ENCODE results near the gene TEX13A.
A peak's percentile ranks its signal among the peaks of the same experiment; 100 is the strongest.

The TEX13A gene

GRCh38 chrX:105221374-105221773, 880 bp upstream of the TEX13A start:
- no peak for TF ChIP-seq CTCF (IDR thresholded peaks at IDR 0.05; ENCODE audit: control insufficient read depth, insufficient read depth, low read depth, low read length, missing control alignments)
- no peak overlapping the region for H3K4me3 ChIP-seq (ENCODE audit: control insufficient read depth, low read depth, low read length)
- DNase-seq (ENCODE audit: low read depth), result no peak

DNA sequence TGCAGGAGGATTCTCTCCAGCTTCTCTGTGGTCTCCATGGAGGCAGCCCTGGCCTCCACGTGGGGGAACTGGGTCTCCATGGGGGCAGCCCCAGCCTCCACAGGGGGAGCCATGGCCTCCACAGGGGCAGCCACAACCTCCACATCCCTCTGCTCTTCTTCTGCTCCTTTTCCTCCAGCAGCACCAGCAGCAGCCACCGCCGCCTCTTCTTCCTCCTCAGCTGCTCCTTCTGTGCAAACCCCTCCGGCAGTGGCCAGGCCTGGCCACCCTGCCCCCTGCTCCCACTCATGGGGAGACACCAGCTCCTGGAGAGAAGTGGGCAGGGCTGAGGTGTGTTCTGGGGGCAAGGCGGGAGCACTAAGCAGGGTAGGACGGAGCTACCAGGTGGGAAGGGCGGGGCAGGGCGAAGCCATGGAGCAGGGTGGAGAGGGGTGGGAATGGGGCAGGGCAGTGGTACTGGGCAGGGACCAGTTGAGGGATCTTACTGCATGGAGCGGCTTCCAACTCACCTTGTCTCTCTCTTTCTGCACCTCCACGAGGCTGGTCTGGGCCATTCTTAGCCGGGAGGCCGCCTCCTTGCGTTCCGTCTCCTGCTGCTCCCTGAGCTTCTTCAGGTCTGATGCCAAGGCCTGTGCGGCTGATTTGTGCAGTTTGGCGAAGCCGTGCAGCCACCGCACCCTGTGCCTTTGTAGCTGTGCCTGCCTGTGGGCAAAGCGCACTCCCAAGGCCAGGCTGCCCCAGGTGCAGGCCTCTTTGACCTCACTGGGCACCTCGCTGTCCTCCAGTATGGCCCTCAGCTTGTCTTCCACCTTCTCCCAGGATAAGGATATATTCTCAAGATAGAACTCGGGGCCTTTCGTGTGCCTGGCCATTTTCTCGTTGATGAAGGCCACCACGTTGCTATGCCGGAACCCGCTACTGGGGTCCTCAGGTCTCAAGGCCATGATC, 766 bp downstream of the TEX13A start:
- TF ChIP-seq CTCF (IDR thresholded peaks at IDR 0.05; ENCODE audit: control insufficient read depth, insufficient read depth, low read depth, low read length, missing control alignments), result no peak
- no peak overlapping the region for H3K4me3 ChIP-seq (ENCODE audit: control insufficient read depth, low read depth, low read length)
- no peak for DNase-seq (ENCODE audit: low read depth)

DNA sequence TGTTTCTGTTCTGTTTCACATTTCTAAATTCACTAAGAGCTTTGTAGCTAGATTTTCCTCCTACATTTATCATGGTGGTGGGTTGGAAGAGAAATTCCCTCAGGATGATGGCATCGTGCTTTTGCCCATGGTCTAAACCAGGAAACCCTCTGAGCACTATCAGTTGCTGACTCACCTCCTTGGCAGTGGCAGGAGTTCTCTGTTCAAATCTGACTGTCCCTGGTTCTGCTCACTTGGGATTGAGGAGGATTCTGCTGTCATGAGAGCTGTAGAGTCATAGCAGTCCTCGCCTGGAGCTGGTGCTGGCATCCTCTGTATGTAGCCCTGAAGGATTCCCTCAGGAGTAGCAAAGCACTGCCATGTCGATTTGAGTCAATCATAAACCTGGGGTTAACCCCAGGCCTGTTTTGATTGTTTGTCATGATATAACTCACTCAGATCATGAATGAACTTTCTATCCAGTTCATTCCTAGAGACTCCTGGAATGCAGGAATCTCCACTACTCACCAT, 9.4 kb downstream of the TEX13A start:
- no peak for DNase-seq (ENCODE audit: low read depth)
- no peak for TF ChIP-seq CTCF (IDR thresholded peaks at IDR 0.05; ENCODE audit: control insufficient read depth, insufficient read depth, low read depth, low read length, missing control alignments)
- no peak overlapping the region for H3K4me3 ChIP-seq (ENCODE audit: control insufficient read depth, low read depth, low read length)

DNA sequence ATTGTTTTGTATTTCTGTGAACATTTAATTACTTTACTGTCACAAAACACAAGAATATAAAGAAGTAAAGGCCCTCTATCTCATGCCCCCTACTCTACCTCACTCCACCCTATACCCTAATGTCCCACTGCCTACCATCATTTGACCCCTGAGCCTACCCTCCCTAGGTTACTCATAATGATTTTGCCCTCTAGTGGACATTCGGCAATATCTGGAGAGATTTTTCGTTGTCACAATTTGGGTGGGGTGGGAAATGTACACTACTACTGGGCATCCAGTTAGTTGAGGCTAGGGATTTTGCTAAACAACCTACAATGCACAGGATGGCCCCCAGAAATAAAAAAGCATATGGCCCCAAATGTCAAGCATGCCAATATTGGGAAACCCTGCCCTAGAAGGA, 10.2 kb downstream of the TEX13A start:
- H3K4me3 ChIP-seq (ENCODE audit: control insufficient read depth, low read depth, low read length), result no peak overlapping the region
- no peak for DNase-seq (ENCODE audit: low read depth)
- TF ChIP-seq CTCF (IDR thresholded peaks at IDR 0.05; ENCODE audit: control insufficient read depth, insufficient read depth, low read depth, low read length, missing control alignments), result peak; percentile 27

- no peak for TF ChIP-seq CTCF (IDR thresholded peaks at IDR 0.05; ENCODE audit: control insufficient read depth, insufficient read depth, low read depth, low read length, missing control alignments)
- H3K4me3 ChIP-seq (ENCODE audit: control insufficient read depth, low read depth, low read length), result no peak overlapping the region
- DNase-seq (ENCODE audit: low read depth), result no peak
These were observed 11.1 kb downstream of the TEX13A start for GRCh38 chrX:105209406-105209805.

- no peak overlapping the region for H3K4me3 ChIP-seq (ENCODE audit: control insufficient read depth, low read depth, low read length)
- DNase-seq (ENCODE audit: low read depth), result no peak
- TF ChIP-seq CTCF (IDR thresholded peaks at IDR 0.05; ENCODE audit: control insufficient read depth, insufficient read depth, low read depth, low read length, missing control alignments), result peak; percentile 51
These were observed 28.6 kb downstream of the TEX13A start for GRCh38 chrX:105191878-105192277.

Data from AG09309 (cell line).